Left ventricle myocardium inferior (tissue), 1 donor: ENCODE results near the gene METTL25B. TPM values are rescaled to one million over a fixed set of nuclear protein-coding genes. Genes with fewer than 3 reads are reported as not detected.

Experiments
- DNase-seq: peaks from one replicate; pipeline ENCODE4 v3.0.0-alpha.2; 2020
- H3K27ac ChIP-seq: fragments of 200-600 bp; replicated peaks from 2 replicates; pipeline ENCODE4 v1.8.0; 2021
- H3K27me3 ChIP-seq: fragments of 200-600 bp; 2 replicates; pipeline ENCODE4 v1.8.0; 2021; ENCODE audit warnings: low read depth
- H3K36me3 ChIP-seq: fragments of 200-600 bp; 2 replicates; pipeline ENCODE4 v1.8.0; 2021
- H3K4me1 ChIP-seq: fragments of 200-600 bp; 2 replicates; pipeline ENCODE4 v1.8.0; 2021
- H3K4me3 ChIP-seq: fragments of 200-600 bp; 2 replicates; pipeline ENCODE4 v1.8.0; 2021; ENCODE audit warnings: mild to moderate bottlenecking, moderate library complexity
- H3K9me3 ChIP-seq: fragments of 200-600 bp; replicated peaks from 2 replicates; pipeline ENCODE4 v1.8.0; 2021
- intact Hi-C: fragments of 100-400 bp; cut with micrococcal nuclease; formaldehyde crosslinking; loops from one replicate; pipeline ENCODE4 v1.11.0; 2022
- total RNA-seq: library from RNA; stranded (reverse); fragmentation: NEBNext Ultra II Directional; extraction: Animal tissue kit (Norgen Biotek cat#: 25700); gene quantifications from one replicate; pipeline ENCODE4 v1.2.1, GENCODE V29; 2021
- TF ChIP-seq, protein P1 (sequence below): fragments of 200-600 bp; IDR thresholded peaks from 2 replicates; pipeline ENCODE4 v1.8.0; 2021; ENCODE audit warnings: antibody characterized with exemption, mild to moderate bottlenecking, borderline replicate concordance
- donor health status: DM: no; HTN: yes; CAD: no; lungs with severe emphysema.

The METTL25B gene
- total RNA-seq, 1 donor from 2014 or later = 18.1 TPM

DNA sequence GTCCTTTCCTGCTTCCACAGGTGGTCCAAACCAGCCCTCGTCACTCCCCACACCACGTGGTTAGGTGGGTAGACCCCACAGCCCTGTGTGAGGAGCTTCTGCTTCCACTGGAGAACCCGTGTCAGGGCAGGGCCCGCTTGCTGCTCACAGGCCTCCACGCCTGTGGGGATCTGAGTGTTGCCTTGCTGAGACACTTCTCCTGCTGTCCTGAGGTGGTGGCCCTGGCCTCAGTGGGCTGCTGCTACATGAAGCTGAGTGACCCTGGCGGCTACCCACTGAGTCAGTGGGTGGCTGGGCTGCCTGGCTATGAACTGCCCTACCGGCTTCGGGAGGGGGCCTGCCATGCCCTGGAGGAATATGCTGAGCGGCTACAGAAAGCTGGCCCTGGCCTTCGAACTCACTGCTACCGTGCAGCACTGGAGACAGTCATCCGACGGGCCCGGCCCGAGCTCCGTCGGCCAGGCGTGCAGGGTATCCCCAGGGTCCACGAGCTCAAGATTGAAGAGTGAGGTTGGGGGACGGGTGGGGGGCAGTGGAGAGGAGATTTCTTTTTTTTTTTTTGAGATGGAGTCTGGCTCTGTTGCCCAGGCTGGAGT is 5.8 kb downstream of the METTL25B start:
- Histone ChIP-seq H3K36me3 (peaks cover 53% of the 10 kb centered on the region), H3K27ac (no peak overlapping the region), H3K27me3 (no peaks in the 10 kb centered on the region), H3K4me1 (peaks cover 10% of the 10 kb centered on the region), H3K4me3 (no peak overlapping the region), H3K9me3 (no peaks in the 10 kb centered on the region)
- intact Hi-C loops = no loop called here
- TF ChIP-seq, protein P1, sequence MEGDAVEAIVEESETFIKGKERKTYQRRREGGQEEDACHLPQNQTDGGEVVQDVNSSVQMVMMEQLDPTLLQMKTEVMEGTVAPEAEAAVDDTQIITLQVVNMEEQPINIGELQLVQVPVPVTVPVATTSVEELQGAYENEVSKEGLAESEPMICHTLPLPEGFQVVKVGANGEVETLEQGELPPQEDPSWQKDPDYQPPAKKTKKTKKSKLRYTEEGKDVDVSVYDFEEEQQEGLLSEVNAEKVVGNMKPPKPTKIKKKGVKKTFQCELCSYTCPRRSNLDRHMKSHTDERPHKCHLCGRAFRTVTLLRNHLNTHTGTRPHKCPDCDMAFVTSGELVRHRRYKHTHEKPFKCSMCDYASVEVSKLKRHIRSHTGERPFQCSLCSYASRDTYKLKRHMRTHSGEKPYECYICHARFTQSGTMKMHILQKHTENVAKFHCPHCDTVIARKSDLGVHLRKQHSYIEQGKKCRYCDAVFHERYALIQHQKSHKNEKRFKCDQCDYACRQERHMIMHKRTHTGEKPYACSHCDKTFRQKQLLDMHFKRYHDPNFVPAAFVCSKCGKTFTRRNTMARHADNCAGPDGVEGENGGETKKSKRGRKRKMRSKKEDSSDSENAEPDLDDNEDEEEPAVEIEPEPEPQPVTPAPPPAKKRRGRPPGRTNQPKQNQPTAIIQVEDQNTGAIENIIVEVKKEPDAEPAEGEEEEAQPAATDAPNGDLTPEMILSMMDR = no peak
- no peak for DNase-seq

DNA sequence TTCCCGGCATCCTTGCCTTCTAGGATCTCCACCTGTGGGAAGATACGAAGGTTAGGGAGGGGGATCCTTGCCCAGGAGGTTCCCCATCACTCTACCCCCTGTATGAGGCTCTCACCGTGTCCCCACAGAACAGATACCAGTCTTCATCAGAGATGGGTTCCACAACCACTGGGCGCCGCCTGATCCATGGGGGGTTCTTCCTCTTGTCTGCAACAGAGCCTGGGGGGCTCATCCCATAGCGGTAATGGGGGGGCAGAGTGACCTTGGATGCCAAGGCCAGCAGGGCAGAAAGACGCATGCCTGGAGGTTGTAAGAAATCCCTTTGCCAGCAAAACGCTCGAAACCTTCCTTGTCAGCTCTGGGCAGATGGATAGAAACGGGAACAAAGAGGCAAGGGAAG is 10.1 kb downstream of the METTL25B start:
- TF ChIP-seq, protein P1 = no peak
- H3K36me3 ChIP-seq = peaks cover 52% of the 10 kb centered on the region
- peaks cover 24% of the 10 kb centered on the region for H3K4me1 ChIP-seq
- H3K9me3 ChIP-seq = no peaks in the 10 kb centered on the region
- no peak overlapping the region for H3K4me3 ChIP-seq
- no peaks in the 10 kb centered on the region for H3K27me3 ChIP-seq
- intact Hi-C loops = no loop called here
- no peak overlapping the region for H3K27ac ChIP-seq
- no peak for DNase-seq

DNA sequence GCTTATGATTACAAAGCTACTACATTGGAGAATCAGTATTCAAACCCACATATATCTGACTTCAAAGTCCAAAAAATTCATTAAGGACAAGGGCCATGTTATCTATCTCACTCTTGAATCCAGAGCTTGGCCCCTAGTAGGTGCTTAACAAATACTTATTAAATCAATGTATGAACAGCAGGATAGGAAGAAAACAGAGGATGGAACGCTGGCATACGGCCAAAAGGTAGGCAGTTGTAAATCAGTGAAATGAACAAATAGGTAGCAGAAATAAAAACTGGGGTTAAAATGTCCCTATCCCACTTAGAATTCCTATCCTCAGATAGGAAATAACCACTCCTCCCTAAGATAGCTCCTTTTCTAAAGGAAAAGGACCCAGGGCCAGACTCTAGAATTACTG is 10.6 kb downstream of the METTL25B start:
- TF ChIP-seq, protein P1 = no peak
- Histone ChIP-seq H3K4me3 (no peak overlapping the region), H3K9me3 (no peaks in the 10 kb centered on the region), H3K27me3 (no peaks in the 10 kb centered on the region), H3K36me3 (peaks cover 52% of the 10 kb centered on the region), H3K4me1 (peaks cover 26% of the 10 kb centered on the region), H3K27ac (no peak overlapping the region)
- no peak for DNase-seq
- intact Hi-C loops = no loop called here

DNA sequence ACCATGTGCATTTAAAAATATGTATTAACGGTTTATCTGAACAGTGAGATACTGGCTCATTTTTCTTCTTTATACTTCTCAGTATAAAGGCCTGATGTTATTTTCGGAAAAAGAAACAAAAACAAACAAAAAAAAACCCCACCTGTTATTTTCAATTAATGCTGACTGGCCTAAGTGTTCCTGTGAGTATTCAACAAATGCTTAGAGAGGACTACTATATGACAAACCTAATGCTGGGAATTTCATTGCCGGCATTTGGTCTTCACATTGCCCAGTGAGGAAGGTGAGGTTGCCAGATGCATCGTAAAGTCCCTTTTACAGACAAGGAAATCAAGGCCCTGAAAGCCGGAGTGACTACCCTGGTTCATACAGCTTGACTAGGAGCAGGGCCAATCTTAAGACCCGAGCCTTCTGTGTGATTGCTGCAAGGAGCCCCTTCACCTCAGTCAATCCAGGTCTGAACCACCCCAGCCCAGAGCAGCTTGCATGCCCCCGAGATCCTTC is 12.0 kb downstream of the METTL25B start:
- Histone ChIP-seq H3K4me3 (peak overlapping the region; percentile 96), H3K9me3 (no peaks in the 10 kb centered on the region), H3K27ac (peak overlapping the region; percentile 90), H3K36me3 (peaks cover 57% of the 10 kb centered on the region), H3K27me3 (no peaks in the 10 kb centered on the region), H3K4me1 (peaks cover 39% of the 10 kb centered on the region)
- intact Hi-C loops = no loop called here
- TF ChIP-seq, protein P1 = no peak
- DNase-seq = no peak

DNA sequence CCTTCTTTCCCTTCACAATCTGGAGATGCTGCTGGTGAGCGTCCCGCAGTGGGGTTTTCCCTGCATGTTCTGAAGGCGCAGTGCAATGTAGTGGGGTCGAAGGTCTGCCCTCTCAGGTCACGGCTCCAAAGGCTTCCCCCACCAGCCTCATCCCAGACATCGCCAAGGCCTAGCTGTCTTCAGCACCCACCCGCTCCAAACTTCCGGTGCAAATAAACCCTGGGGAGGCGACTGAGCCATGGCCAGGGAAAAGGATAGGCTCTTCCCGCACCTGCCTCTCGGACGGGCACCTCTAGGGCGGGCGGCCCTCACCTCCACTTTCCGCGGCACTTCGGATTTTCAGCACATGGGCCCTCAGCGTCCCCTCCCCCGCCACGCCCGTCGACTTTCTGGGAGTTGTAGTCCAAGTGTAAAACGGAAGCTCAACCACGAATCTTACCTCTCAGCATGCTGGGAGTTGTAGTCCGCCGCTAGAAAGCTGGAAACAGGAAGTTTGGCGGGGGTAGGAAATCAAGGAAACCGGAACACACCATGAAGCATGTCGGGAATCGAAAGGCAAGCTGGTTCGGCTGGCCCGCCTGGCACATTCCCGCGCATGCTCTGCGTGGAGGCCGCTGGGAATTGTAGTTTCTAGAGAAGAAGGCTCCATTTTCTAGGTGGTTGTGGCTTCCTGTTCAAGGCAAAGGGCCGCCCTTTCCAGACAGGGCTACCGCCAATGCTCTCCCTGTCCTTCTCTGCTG is 12.6 kb downstream of the METTL25B start, which contains the start of gene MRPL24:
Gene MRPL24, minus strand, starts transcription at position 348 of the 740 bp plus-strand sequence. CDS start 2,384 bp downstream, outside the sequence.
- Histone ChIP-seq H3K9me3 (no peaks in the 10 kb centered on the region), H3K4me3 (peak within 1 kb of the TSS; percentile 96), H3K27ac (peak within 1 kb of the TSS; percentile 90), H3K36me3 (peaks cover 56% of the 10 kb centered on the region), H3K27me3 (no peaks in the 10 kb centered on the region), H3K4me1 (peaks cover 45% of the 10 kb centered on the region)
- TF ChIP-seq, protein P1 = no peak
- intact Hi-C loops = no loop called here
- peak; percentile 97 for DNase-seq
